Measurements from ENCODE around the gene EPSTI1.
A peak's percentile ranks its signal among the peaks of the same experiment; 100 is the strongest.

EPSTI1 gene

GRCh38 chr13:42986176-42986574 lies 5.9 kb downstream of the EPSTI1 start:
- H3K27me3 ChIP-seq (ENCODE audit: control insufficient read depth, insufficient read depth, low read length), result peaks cover 5% of the 10 kb centered on the region

GRCh38 chr13:42985312-42986175 lies 6.5 kb downstream of the EPSTI1 start:
- Histone ChIP-seq H3K4me1 (ENCODE audit: control insufficient read depth, insufficient read depth, low read length) (peaks cover 22% of the 10 kb centered on the region), H3K27ac (ENCODE audit: low read depth, low read length) (no peak overlapping the region), H3K4me3 (ENCODE audit: low read depth, low read length) (no peak overlapping the region)

More at GRCh38 chr13:42986176-42986574, 5.9 kb downstream of the EPSTI1 start:
- no peaks in the 10 kb centered on the region for H3K9me3 ChIP-seq (ENCODE audit: control insufficient read depth, insufficient read depth, low read length)
- H3K4me1 ChIP-seq (ENCODE audit: control insufficient read depth, insufficient read depth, low read length), result peaks cover 21% of the 10 kb centered on the region
- H3K4me3 ChIP-seq (ENCODE audit: low read depth, low read length), result no peak overlapping the region
- no peak overlapping the region for H3K27ac ChIP-seq (ENCODE audit: low read depth, low read length)
- no peak overlapping the region for H3K9ac ChIP-seq (ENCODE audit: low read depth, low read length)
- H3K36me3 ChIP-seq (ENCODE audit: control insufficient read depth, insufficient read depth, low read length), result no peaks in the 10 kb centered on the region

GRCh38 chr13:42984691-42985090 lies 7.3 kb downstream of the EPSTI1 start:
- Histone ChIP-seq H3K9me3 (ENCODE audit: control insufficient read depth, insufficient read depth, low read length) (no peaks in the 10 kb centered on the region), H3K27ac (ENCODE audit: low read depth, low read length) (no peak overlapping the region), H3K4me1 (ENCODE audit: control insufficient read depth, insufficient read depth, low read length) (peaks cover 22% of the 10 kb centered on the region), H3K27me3 (ENCODE audit: control insufficient read depth, insufficient read depth, low read length) (no peaks in the 10 kb centered on the region), H3K4me3 (ENCODE audit: low read depth, low read length) (no peak overlapping the region), H3K36me3 (ENCODE audit: control insufficient read depth, insufficient read depth, low read length) (no peaks in the 10 kb centered on the region), H3K9ac (ENCODE audit: low read depth, low read length) (no peak overlapping the region)

More at GRCh38 chr13:42985312-42986175, 6.5 kb downstream of the EPSTI1 start:
- H3K27me3 ChIP-seq (ENCODE audit: control insufficient read depth, insufficient read depth, low read length), result no peaks in the 10 kb centered on the region
- no peaks in the 10 kb centered on the region for H3K9me3 ChIP-seq (ENCODE audit: control insufficient read depth, insufficient read depth, low read length)
- H3K36me3 ChIP-seq (ENCODE audit: control insufficient read depth, insufficient read depth, low read length), result no peaks in the 10 kb centered on the region
- no peak overlapping the region for H3K9ac ChIP-seq (ENCODE audit: low read depth, low read length)

GRCh38 chr13:42984026-42984425 lies 8.0 kb downstream of the EPSTI1 start:
- Histone ChIP-seq H3K36me3 (ENCODE audit: control insufficient read depth, insufficient read depth, low read length) (no peaks in the 10 kb centered on the region), H3K27ac (ENCODE audit: low read depth, low read length) (no peak overlapping the region), H3K4me1 (ENCODE audit: control insufficient read depth, insufficient read depth, low read length) (peaks cover 22% of the 10 kb centered on the region), H3K9me3 (ENCODE audit: control insufficient read depth, insufficient read depth, low read length) (no peaks in the 10 kb centered on the region), H3K27me3 (ENCODE audit: control insufficient read depth, insufficient read depth, low read length) (no peaks in the 10 kb centered on the region), H3K9ac (ENCODE audit: low read depth, low read length) (no peak overlapping the region), H3K4me3 (ENCODE audit: low read depth, low read length) (no peak overlapping the region)

- no peaks in the 10 kb centered on the region for H3K27me3 ChIP-seq (ENCODE audit: control insufficient read depth, insufficient read depth, low read length)
- H3K4me1 ChIP-seq (ENCODE audit: control insufficient read depth, insufficient read depth, low read length), result peaks cover 22% of the 10 kb centered on the region
- no peaks in the 10 kb centered on the region for H3K9me3 ChIP-seq (ENCODE audit: control insufficient read depth, insufficient read depth, low read length)
- no peaks in the 10 kb centered on the region for H3K36me3 ChIP-seq (ENCODE audit: control insufficient read depth, insufficient read depth, low read length)
- H3K4me3 ChIP-seq (ENCODE audit: low read depth, low read length), result peak overlapping the region; percentile 11; the same call in 1 of the 2 replicates
- H3K27ac ChIP-seq (ENCODE audit: low read depth, low read length), result peak overlapping the region; percentile 33
- no peak overlapping the region for H3K9ac ChIP-seq (ENCODE audit: low read depth, low read length)
Measured at GRCh38 chr13:42981853-42982252, 10.2 kb downstream of the EPSTI1 start.

- H3K4me3 ChIP-seq (ENCODE audit: low read depth, low read length), result peak overlapping the region; percentile 11; the same call in 1 of the 2 replicates
- no peaks in the 10 kb centered on the region for H3K27me3 ChIP-seq (ENCODE audit: control insufficient read depth, insufficient read depth, low read length)
- H3K36me3 ChIP-seq (ENCODE audit: control insufficient read depth, insufficient read depth, low read length), result no peaks in the 10 kb centered on the region
- H3K4me1 ChIP-seq (ENCODE audit: control insufficient read depth, insufficient read depth, low read length), result peaks cover 22% of the 10 kb centered on the region
- peak overlapping the region; percentile 20 for H3K27ac ChIP-seq (ENCODE audit: low read depth, low read length)
- H3K9me3 ChIP-seq (ENCODE audit: control insufficient read depth, insufficient read depth, low read length), result no peaks in the 10 kb centered on the region
- H3K9ac ChIP-seq (ENCODE audit: low read depth, low read length), result no peak overlapping the region
Measured at GRCh38 chr13:42981317-42981716, 10.7 kb downstream of the EPSTI1 start.

- Histone ChIP-seq H3K27me3 (ENCODE audit: control insufficient read depth, insufficient read depth, low read length) (no peaks in the 10 kb centered on the region), H3K4me1 (ENCODE audit: control insufficient read depth, insufficient read depth, low read length) (peaks cover 12% of the 10 kb centered on the region), H3K9ac (ENCODE audit: low read depth, low read length) (no peak overlapping the region), H3K36me3 (ENCODE audit: control insufficient read depth, insufficient read depth, low read length) (no peaks in the 10 kb centered on the region), H3K9me3 (ENCODE audit: control insufficient read depth, insufficient read depth, low read length) (no peaks in the 10 kb centered on the region), H3K27ac (ENCODE audit: low read depth, low read length) (no peak overlapping the region), H3K4me3 (ENCODE audit: low read depth, low read length) (no peak overlapping the region)
Measured at GRCh38 chr13:42977219-42977659, 14.8 kb downstream of the EPSTI1 start.

GRCh38 chr13:42976066-42976465 lies 16.0 kb downstream of the EPSTI1 start:
- Histone ChIP-seq H3K9ac (ENCODE audit: low read depth, low read length) (no peak overlapping the region), H3K4me1 (ENCODE audit: control insufficient read depth, insufficient read depth, low read length) (peaks cover 1% of the 10 kb centered on the region), H3K4me3 (ENCODE audit: low read depth, low read length) (no peak overlapping the region), H3K27me3 (ENCODE audit: control insufficient read depth, insufficient read depth, low read length) (no peaks in the 10 kb centered on the region), H3K9me3 (ENCODE audit: control insufficient read depth, insufficient read depth, low read length) (no peaks in the 10 kb centered on the region), H3K27ac (ENCODE audit: low read depth, low read length) (no peak overlapping the region), H3K36me3 (ENCODE audit: control insufficient read depth, insufficient read depth, low read length) (no peaks in the 10 kb centered on the region)

- Histone ChIP-seq H3K4me1 (ENCODE audit: control insufficient read depth, insufficient read depth, low read length) (peaks cover 12% of the 10 kb centered on the region), H3K27ac (ENCODE audit: low read depth, low read length) (no peak overlapping the region), H3K36me3 (ENCODE audit: control insufficient read depth, insufficient read depth, low read length) (no peaks in the 10 kb centered on the region), H3K9ac (ENCODE audit: low read depth, low read length) (no peak overlapping the region), H3K4me3 (ENCODE audit: low read depth, low read length) (no peak overlapping the region), H3K27me3 (ENCODE audit: control insufficient read depth, insufficient read depth, low read length) (no peaks in the 10 kb centered on the region), H3K9me3 (ENCODE audit: control insufficient read depth, insufficient read depth, low read length) (no peaks in the 10 kb centered on the region)
Measured at GRCh38 chr13:42973581-42973980, 18.5 kb downstream of the EPSTI1 start.

GRCh38 chr13:42971691-42972347 lies 20.2 kb downstream of the EPSTI1 start:
- Histone ChIP-seq H3K36me3 (ENCODE audit: control insufficient read depth, insufficient read depth, low read length) (no peaks in the 10 kb centered on the region), H3K4me1 (ENCODE audit: control insufficient read depth, insufficient read depth, low read length) (peaks cover 12% of the 10 kb centered on the region), H3K9me3 (ENCODE audit: control insufficient read depth, insufficient read depth, low read length) (no peaks in the 10 kb centered on the region), H3K27ac (ENCODE audit: low read depth, low read length) (no peak overlapping the region), H3K9ac (ENCODE audit: low read depth, low read length) (no peak overlapping the region), H3K4me3 (ENCODE audit: low read depth, low read length) (no peak overlapping the region), H3K27me3 (ENCODE audit: control insufficient read depth, insufficient read depth, low read length) (no peaks in the 10 kb centered on the region)

Data from HUES48 (cell line).